H9 (cell line): ENCODE results near the gene EPN3. TPM values are rescaled to one million over a fixed set of nuclear protein-coding genes. Genes with fewer than 3 reads are reported as not detected.

ENCODE experiments used
- DNase-seq: peaks from one replicate; pipeline ENCODE4 v3.0.0-alpha.2; 2017
- H2AFZ ChIP-seq: one replicate; pipeline ENCODE4 v1.6.1; 2013; ENCODE audit warnings: mild to moderate bottlenecking, low read length, control low read depth, moderate library complexity
- H2AK5ac ChIP-seq: 2 replicates; pipeline ENCODE4 v1.6.1; 2013; ENCODE audit warnings: low read length, control low read depth, mixed read lengths; ENCODE audit not compliant: insufficient read length
- H2BK120ac ChIP-seq: one replicate; pipeline ENCODE4 v1.6.1; 2013; ENCODE audit warnings: low read depth, mild to moderate bottlenecking, low read length, control low read depth, inconsistent platforms; ENCODE audit not compliant: poor library complexity, severe bottlenecking
- H2BK12ac ChIP-seq: 2 replicates; pipeline ENCODE4 v1.6.1; 2013; ENCODE audit warnings: low read length, control low read depth, mixed read lengths, low read depth; ENCODE audit not compliant: insufficient read length
- H2BK15ac ChIP-seq: 2 replicates; pipeline ENCODE4 v1.6.1; 2013; ENCODE audit warnings: low read depth, low read length, control low read depth
- H2BK20ac ChIP-seq: one replicate; pipeline ENCODE4 v1.6.1; 2013; ENCODE audit warnings: low read depth, mild to moderate bottlenecking, low read length, control low read depth, inconsistent platforms; ENCODE audit not compliant: poor library complexity, severe bottlenecking
- H2BK5ac ChIP-seq: 2 replicates; pipeline ENCODE4 v1.6.1; 2013; ENCODE audit warnings: low read length, control low read depth, mixed read lengths; ENCODE audit not compliant: insufficient read length
- H3K14ac ChIP-seq: 2 replicates; pipeline ENCODE4 v1.6.1; 2013; ENCODE audit warnings: low read length, control low read depth; ENCODE audit not compliant: insufficient read depth
- H3K18ac ChIP-seq: 2 replicates; pipeline ENCODE4 v1.6.1; 2013; ENCODE audit warnings: low read depth, mild to moderate bottlenecking, mixed read lengths, low read length, control low read depth; ENCODE audit not compliant: insufficient read length
- H3K23ac ChIP-seq: 2 replicates; pipeline ENCODE4 v1.6.1; 2013; ENCODE audit warnings: low read length, control low read depth, mixed read lengths, low read depth; ENCODE audit not compliant: insufficient read length
- H3K23me2 ChIP-seq: 2 replicates; pipeline ENCODE4 v1.6.1; 2013; ENCODE audit warnings: low read depth, mild to moderate bottlenecking, mixed read lengths, low read length, control low read depth; ENCODE audit not compliant: insufficient read length, poor library complexity, severe bottlenecking
- H3K27ac ChIP-seq: 2 replicates; pipeline ENCODE4 v1.5.1; 2013; ENCODE audit warnings: low read length, control low read depth, mixed read lengths, low read depth; ENCODE audit not compliant: insufficient read length
- H3K27me3 ChIP-seq: 2 replicates; pipeline ENCODE4 v1.6.1; 2013; ENCODE audit warnings: low read length, control low read depth, inconsistent platforms; ENCODE audit not compliant: insufficient read depth
- H3K4ac ChIP-seq: 2 replicates; pipeline ENCODE4 v1.6.1; 2013; ENCODE audit warnings: low read depth, mild to moderate bottlenecking, control low read depth, inconsistent platforms, low read length, moderate library complexity
- H3K4me1 ChIP-seq: 2 replicates; pipeline ENCODE4 v1.6.1; 2013; ENCODE audit warnings: low read length, control low read depth, inconsistent platforms; ENCODE audit not compliant: insufficient read depth
- H3K4me2 ChIP-seq: 2 replicates; pipeline ENCODE4 v1.6.1; 2013; ENCODE audit warnings: low read length, control low read depth, mixed read lengths; ENCODE audit not compliant: insufficient read length, insufficient read depth
- H3K56ac ChIP-seq: 2 replicates; pipeline ENCODE4 v1.6.1; 2013; ENCODE audit warnings: low read depth, mild to moderate bottlenecking, mixed read lengths, low read length, control low read depth; ENCODE audit not compliant: insufficient read length
- H3K79me1 ChIP-seq: 2 replicates; pipeline ENCODE4 v1.6.1; 2013; ENCODE audit warnings: low read depth, mild to moderate bottlenecking, moderate library complexity, low read length, control low read depth, inconsistent platforms; ENCODE audit not compliant: insufficient read depth, poor library complexity, severe bottlenecking
- H3K79me2 ChIP-seq: 2 replicates; pipeline ENCODE4 v1.6.1; 2013; ENCODE audit warnings: low read length, control low read depth, inconsistent platforms; ENCODE audit not compliant: insufficient read depth
- H3K9ac ChIP-seq: 2 replicates; pipeline ENCODE4 v1.6.1; 2013; ENCODE audit warnings: low read length, control low read depth, mixed read lengths; ENCODE audit not compliant: insufficient read length; ENCODE audit errors: extremely low read depth
- H3K9me3 ChIP-seq: one replicate; pipeline ENCODE4 v1.6.1; 2013; ENCODE audit warnings: low read depth, low read length, inconsistent platforms; ENCODE audit not compliant: control insufficient read depth
- H3T11ph ChIP-seq: one replicate; pipeline ENCODE4 v1.6.1; 2013; ENCODE audit warnings: mild to moderate bottlenecking, low read length, control low read depth, inconsistent platforms
- H4K20me1 ChIP-seq: one replicate; pipeline ENCODE4 v1.6.1; 2013; ENCODE audit not compliant: control insufficient read depth, insufficient read length, insufficient read depth
- H4K5ac ChIP-seq: 2 replicates; pipeline ENCODE4 v1.6.1; 2013; ENCODE audit warnings: low read depth, mild to moderate bottlenecking, mixed read lengths, low read length, control low read depth; ENCODE audit not compliant: insufficient read length
- H4K8ac ChIP-seq: replicated peaks from 2 replicates; pipeline ENCODE4 v1.6.1; 2013; ENCODE audit warnings: low read length, control low read depth, mixed read lengths, low read depth; ENCODE audit not compliant: insufficient read length
- H4K91ac ChIP-seq: 2 replicates; pipeline ENCODE4 v1.6.1; 2013; ENCODE audit warnings: low read depth, mild to moderate bottlenecking, moderate library complexity, mixed read lengths, low read length, control low read depth; ENCODE audit not compliant: insufficient read length
- H3K27ac Mint-ChIP-seq, 3 experiments: 2 replicates in 2 of 3; 3 replicates in 1 of 3; pipeline ENCODE4 v1.8.0; 2020 to 2021; ENCODE audit warnings: mixed read lengths in 3 of 3, mild to moderate bottlenecking in 1 of 3, moderate library complexity in 1 of 3
- H3K27me3 Mint-ChIP-seq: 2 replicates; pipeline ENCODE4 v1.8.0; 2021; ENCODE audit warnings: low read depth, mild to moderate bottlenecking, moderate library complexity, mixed read lengths
- H3K36me3 Mint-ChIP-seq, 3 experiments: 2 replicates in 2 of 3; 3 replicates in 1 of 3; pipeline ENCODE4 v1.8.0; 2020 to 2021; ENCODE audit warnings: low read depth in 3 of 3, mixed read lengths in 3 of 3; ENCODE audit not compliant: insufficient read depth in 1 of 3
- H3K4me1 Mint-ChIP-seq, 2 experiments: 2 replicates each; pipeline ENCODE4 v1.8.0; 2020; ENCODE audit warnings: mixed read lengths in 2 of 2
- H3K4me3 Mint-ChIP-seq, 2 experiments: 2 replicates in 1 of 2; 3 replicates in 1 of 2; pipeline ENCODE4 v1.8.0; 2020 to 2021; ENCODE audit warnings: mild to moderate bottlenecking in 2 of 2, mixed read lengths in 2 of 2, moderate library complexity in 1 of 2
- H3K9me3 Mint-ChIP-seq, 2 experiments: 2 replicates in 1 of 2; 3 replicates in 1 of 2; pipeline ENCODE4 v1.8.0; 2020; ENCODE audit warnings: mild to moderate bottlenecking in 2 of 2, mixed read lengths in 2 of 2, moderate library complexity in 1 of 2
- CTCF ChIP-seq: fragments of 200-600 bp; sonication (generic); conservative IDR thresholded peaks from 3 replicates; pipeline ENCODE4 v1.8.0; 2021; ENCODE audit warnings: antibody characterized with exemption, mild to moderate bottlenecking
- WGBS: extraction: QIAGEN DNeasy Blood & Tissue Kit; methylation state at CpG from one replicate; pipeline ENCODE4 v1.1.7; 2013; ENCODE audit warnings: missing lambda C conversion rate, low lambda C conversion rate, mixed read lengths; ENCODE audit not compliant: insufficient read length; ENCODE audit errors: extremely low coverage; 5-methylcytosine and 5-hydroxymethylcytosine counted together
- total RNA-seq: library from RNA; stranded (reverse); gene quantifications from 2 replicates; pipeline ENCODE4 v1.2.1, GENCODE V29; 2021

EPN3 gene
- total RNA-seq, 1 experiment from 2014 or later: 1.9 TPM

GRCh38 chr17:50531428-50532025 is 1.0 kb upstream of the EPN3 start:
- H2BK20ac ChIP-seq: no peak overlapping the region
- no peak overlapping the region for H4K8ac ChIP-seq
- no peak overlapping the region for H2BK120ac ChIP-seq
- H3K56ac ChIP-seq: no peak overlapping the region
- H2AK5ac ChIP-seq: no peak overlapping the region
- no peak overlapping the region for H3K4me2 ChIP-seq
- no peak for DNase-seq
- WGBS: no CpG with 5 or more reads among the region's 6 CpGs
- no peak overlapping the region for H3K18ac ChIP-seq
- no peaks in the 10 kb centered on the region for H3K9me3 ChIP-seq
- H2BK15ac ChIP-seq: no peak overlapping the region
- H3K79me2 ChIP-seq: no peaks in the 10 kb centered on the region
- H3K23me2 ChIP-seq: peaks cover 17% of the 10 kb centered on the region
- H3K36me3 Mint-ChIP-seq: peaks cover 0 to 4% (median 0%) of the 10 kb centered on the region in 3 experiments; a peak in 3 of 7 replicates
- H3K4me3 Mint-ChIP-seq: no peak overlapping the region; a peak in 1 of 5 replicates
- no peak overlapping the region for H2BK12ac ChIP-seq
- H3K79me1 ChIP-seq: no peaks in the 10 kb centered on the region
- no peak overlapping the region for H2AFZ ChIP-seq
- H3K9ac ChIP-seq: no peak overlapping the region
- no peaks in the 10 kb centered on the region; a peak in 1 of 5 replicates for H3K9me3 Mint-ChIP-seq
- H3K27me3 Mint-ChIP-seq: peaks cover 54% of the 10 kb centered on the region
- no peak overlapping the region for H3T11ph ChIP-seq
- no peak overlapping the region for H4K91ac ChIP-seq
- no peak overlapping the region for H2BK5ac ChIP-seq
- no peaks in the 10 kb centered on the region; the same call in 1 of the 2 replicates for H3K27me3 ChIP-seq
- no peak overlapping the region for H3K4ac ChIP-seq
- no peak overlapping the region for H3K23ac ChIP-seq
- no peak for TF ChIP-seq CTCF
- H3K27ac ChIP-seq: no peak overlapping the region
- H3K27ac Mint-ChIP-seq: no peak overlapping the region
- no peak overlapping the region for H3K14ac ChIP-seq
- no peaks in the 10 kb centered on the region for H4K20me1 ChIP-seq
- H4K5ac ChIP-seq: no peak overlapping the region
- peaks cover 3% of the 10 kb centered on the region; the same call in 1 of the 2 replicates for H3K4me1 ChIP-seq
- peaks cover 40 to 42% of the 10 kb centered on the region in 2 experiments for H3K4me1 Mint-ChIP-seq
